Measurements from ENCODE around the gene ADGRF3.
"Not testable (repeated sequence)": the region's sequence is repeated elsewhere in the genome, so short reads cannot be mapped to it uniquely, and the experiment has no call there.

The ADGRF3 gene

GRCh38 chr2:26384597-26384996 lies 38.0 kb upstream of the ADGRF3 start:
- Histone ChIP-seq H3K36me3 (ENCODE audit: control insufficient read depth, insufficient read depth, low read length) (no peaks in the 10 kb centered on the region), H3K9ac (no peak overlapping the region), H3K27ac (no peak overlapping the region), H3K79me2 (no peaks in the 10 kb centered on the region), H3K27me3 (ENCODE audit: control insufficient read depth, insufficient read depth, low read length) (no peaks in the 10 kb centered on the region), H3K4me2 (ENCODE audit: low read length) (no peak overlapping the region), H3K9me3 (ENCODE audit: control insufficient read depth, low read length) (no peaks in the 10 kb centered on the region), H3K4me1 (no peaks in the 10 kb centered on the region), H2AFZ (no peak overlapping the region), H3K4me3 (ENCODE audit: low read depth, low read length) (no peak overlapping the region)
- TF ChIP-seq CTCF (IDR thresholded peaks at IDR 0.05), result no peak

- H3K79me2 ChIP-seq, result no peaks in the 10 kb centered on the region
- H3K4me2 ChIP-seq (ENCODE audit: low read length), result no peak overlapping the region
- no peak overlapping the region for H2AFZ ChIP-seq
- no peak overlapping the region for H3K27ac ChIP-seq
- no peaks in the 10 kb centered on the region for H3K36me3 ChIP-seq (ENCODE audit: control insufficient read depth, insufficient read depth, low read length)
- no peaks in the 10 kb centered on the region for H3K27me3 ChIP-seq (ENCODE audit: control insufficient read depth, insufficient read depth, low read length)
- no peaks in the 10 kb centered on the region for H3K4me1 ChIP-seq
- TF ChIP-seq CTCF (IDR thresholded peaks at IDR 0.05), result no peak
- H3K4me3 ChIP-seq (ENCODE audit: low read depth, low read length), result no peak overlapping the region
- H3K9me3 ChIP-seq (ENCODE audit: control insufficient read depth, low read length), result no peaks in the 10 kb centered on the region
- no peak overlapping the region for H3K9ac ChIP-seq
Observed at GRCh38 chr2:26384183-26384582, 37.6 kb upstream of the ADGRF3 start.

GRCh38 chr2:26382564-26382963 lies 36.0 kb upstream of the ADGRF3 start:
- TF ChIP-seq CTCF (IDR thresholded peaks at IDR 0.05), result no peak
- Histone ChIP-seq H3K4me1 (no peaks in the 10 kb centered on the region), H3K36me3 (ENCODE audit: control insufficient read depth, insufficient read depth, low read length) (no peaks in the 10 kb centered on the region), H3K9ac (no peak overlapping the region), H3K4me2 (ENCODE audit: low read length) (no peak overlapping the region), H3K4me3 (ENCODE audit: low read depth, low read length) (no peak overlapping the region), H3K79me2 (no peaks in the 10 kb centered on the region), H3K9me3 (ENCODE audit: control insufficient read depth, low read length) (no peaks in the 10 kb centered on the region), H2AFZ (no peak overlapping the region), H3K27ac (no peak overlapping the region), H3K27me3 (ENCODE audit: control insufficient read depth, insufficient read depth, low read length) (no peaks in the 10 kb centered on the region)

- no peak overlapping the region for H3K4me2 ChIP-seq (ENCODE audit: low read length)
- H3K4me3 ChIP-seq (ENCODE audit: low read depth, low read length), result no peak overlapping the region
- H3K36me3 ChIP-seq (ENCODE audit: control insufficient read depth, insufficient read depth, low read length), result no peaks in the 10 kb centered on the region
- TF ChIP-seq CTCF (IDR thresholded peaks at IDR 0.05), result no peak
- no peaks in the 10 kb centered on the region for H3K4me1 ChIP-seq
- no peak overlapping the region for H3K9ac ChIP-seq
- H2AFZ ChIP-seq, result no peak overlapping the region
- H3K9me3 ChIP-seq (ENCODE audit: control insufficient read depth, low read length), result no peaks in the 10 kb centered on the region
- H3K27me3 ChIP-seq (ENCODE audit: control insufficient read depth, insufficient read depth, low read length), result no peaks in the 10 kb centered on the region
- no peaks in the 10 kb centered on the region for H3K79me2 ChIP-seq
- H3K27ac ChIP-seq, result no peak overlapping the region
Observed at GRCh38 chr2:26380281-26380680, 33.7 kb upstream of the ADGRF3 start.

GRCh38 chr2:26376799-26377198 lies 30.2 kb upstream of the ADGRF3 start:
- no peak overlapping the region for H3K4me2 ChIP-seq (ENCODE audit: low read length)
- no peaks in the 10 kb centered on the region for H3K4me1 ChIP-seq
- no peak overlapping the region for H3K4me3 ChIP-seq (ENCODE audit: low read depth, low read length)
- no peak for TF ChIP-seq CTCF (IDR thresholded peaks at IDR 0.05)
- no peak overlapping the region for H2AFZ ChIP-seq
- no peaks in the 10 kb centered on the region for H3K36me3 ChIP-seq (ENCODE audit: control insufficient read depth, insufficient read depth, low read length)
- H3K27me3 ChIP-seq (ENCODE audit: control insufficient read depth, insufficient read depth, low read length), result no peaks in the 10 kb centered on the region
- H3K9ac ChIP-seq, result no peak overlapping the region
- H3K27ac ChIP-seq, result no peak overlapping the region
- H3K9me3 ChIP-seq (ENCODE audit: control insufficient read depth, low read length), result no peaks in the 10 kb centered on the region
- no peaks in the 10 kb centered on the region for H3K79me2 ChIP-seq

- not testable (repeated sequence) for H3K79me2 ChIP-seq; H3K36me3 ChIP-seq (ENCODE audit: control insufficient read depth, insufficient read depth, low read length); H3K4me2 ChIP-seq (ENCODE audit: low read length)
Observed at GRCh38 chr2:26370909-26371308, 24.3 kb upstream of the ADGRF3 start.

GRCh38 chr2:26369664-26370063 lies 23.1 kb upstream of the ADGRF3 start:
- not testable (repeated sequence) for H3K27me3 ChIP-seq (ENCODE audit: control insufficient read depth, insufficient read depth, low read length); H3K79me2 ChIP-seq; H3K4me2 ChIP-seq (ENCODE audit: low read length); H2AFZ ChIP-seq; H3K27ac ChIP-seq; H3K9me3 ChIP-seq (ENCODE audit: control insufficient read depth, low read length); H3K4me3 ChIP-seq (ENCODE audit: low read depth, low read length); H3K36me3 ChIP-seq (ENCODE audit: control insufficient read depth, insufficient read depth, low read length); H3K9ac ChIP-seq
- H3K4me1 ChIP-seq, result peaks cover 25% of the 10 kb centered on the region

More at GRCh38 chr2:26370909-26371308, 24.3 kb upstream of the ADGRF3 start:
- H3K9ac ChIP-seq; H3K27me3 ChIP-seq (ENCODE audit: control insufficient read depth, insufficient read depth, low read length); H3K9me3 ChIP-seq (ENCODE audit: control insufficient read depth, low read length); H3K27ac ChIP-seq; H2AFZ ChIP-seq; H3K4me3 ChIP-seq (ENCODE audit: low read depth, low read length): not testable (repeated sequence)
- H3K4me1 ChIP-seq, result peaks cover 20% of the 10 kb centered on the region
